ENCODE data around the gene AKAP13. TPM values are rescaled to one million over a fixed set of nuclear protein-coding genes. Genes with fewer than 3 reads are reported as not detected.

Gene AKAP13
- total and polyA plus RNA-seq, 2 of the 8 experiments (the other 6 are each of a cell fraction or from before 2014, with no cell fraction given) = 14.0 to 46.2 TPM

- no peak overlapping the region for H2BK5ac ChIP-seq (ENCODE audit: low read depth, low read length)
- H3K56ac ChIP-seq (replicated peaks; ENCODE audit: insufficient read length, low read depth, low read length) = no peak overlapping the region
- no peak overlapping the region for H3K23ac ChIP-seq (ENCODE audit: insufficient read length)
- H2BK15ac ChIP-seq (ENCODE audit: low read length) = no peak overlapping the region
- no peaks in the 10 kb centered on the region for H3K36me3 ChIP-seq (ENCODE audit: control insufficient read depth in 2 of 4, insufficient read depth in 4 of 4, low read length in 3 of 4)
- H3K9ac ChIP-seq (replicated peaks in 1 of 4; ENCODE audit: extremely low read depth in 1 of 4, low read depth in 3 of 4, low read length in 3 of 4) = no peak overlapping the region
- no peak overlapping the region for H4K5ac ChIP-seq (ENCODE audit: insufficient read length, low read depth, low read length)
- H4K20me1 ChIP-seq (replicated peaks in 1 of 2; ENCODE audit: control insufficient read depth in 1 of 2, insufficient read depth in 2 of 2, low read length in 2 of 2) = peaks cover 24 to 29% of the 10 kb centered on the region in 2 experiments
- ChIA-PET CTCF (ENCODE audit: partially characterized antibody) (interaction anchor here (0.6 to 1.4 kb wide), 2 partner anchors 49 to 466 kb away, joined by 3 to 6 read pairs; no protein-coding TSS in a partner anchor), POLR2A (ENCODE audit: partially characterized antibody) (interaction anchor here (0.8 to 1.0 kb wide), 2 partner anchors 10 to 12 kb away, joined by 3 to 5 read pairs; no protein-coding TSS in a partner anchor)
- H3K79me2 ChIP-seq (ENCODE audit: control insufficient read depth in 1 of 2, insufficient read depth in 2 of 2, low read length in 2 of 2) = peaks cover 0 to 95% of the 10 kb centered on the region in 2 experiments; a peak in 3 of 4 replicates
- H4K91ac ChIP-seq (replicated peaks; ENCODE audit: insufficient read length, low read length) = no peak overlapping the region
- no peak overlapping the region for H3K14ac ChIP-seq (ENCODE audit: insufficient read length)
- no peak overlapping the region for H3K18ac ChIP-seq (ENCODE audit: extremely low read depth, low read length)
- H3K23me2 ChIP-seq (ENCODE audit: low read depth, low read length) = no peaks in the 10 kb centered on the region
- no peak overlapping the region for H2BK20ac ChIP-seq (ENCODE audit: low read length)
- no peaks in the 10 kb centered on the region for H3K9me3 ChIP-seq (ENCODE audit: insufficient read depth in 2 of 2, low read depth in 1 of 2, low read length in 1 of 2)
- WGBS, 2 experiments (ENCODE audit: extremely low coverage in 1 of 2, insufficient coverage in 1 of 2, insufficient read length in 1 of 2, insufficient replicate concordance in 2 of 2, low coverage in 1 of 2, low lambda C conversion rate in 2 of 2, missing lambda C conversion rate in 1 of 2) = 93% methylated on average over 6 of the region's 6 CpGs; no CpG with 5 or more reads in 1 of the 2 experiments
- no peak overlapping the region for H2BK120ac ChIP-seq (replicated peaks; ENCODE audit: low read depth, low read length)
- H2BK12ac ChIP-seq (ENCODE audit: low read depth, low read length) = no peak overlapping the region
- FAIRE-seq = no peak
- H2AK5ac ChIP-seq (ENCODE audit: low read depth, low read length) = no peak overlapping the region
- H3K79me1 ChIP-seq (ENCODE audit: low read depth, low read length) = peaks cover 38% of the 10 kb centered on the region
- no peak overlapping the region for H3K27ac ChIP-seq (ENCODE audit: low read depth, low read length)
- H3K4me2 ChIP-seq (ENCODE audit: insufficient read depth in 1 of 2, low read depth in 2 of 2, low read length in 2 of 2) = no peak overlapping the region
- DNase-seq (ENCODE audit: low read depth in 1 of 2, low spot score in 2 of 2) = no peak
- H3K4ac ChIP-seq (replicated peaks; ENCODE audit: insufficient read length, low read depth, low read length) = no peak overlapping the region
- H3K27me3 ChIP-seq (replicated peaks in 1 of 4; ENCODE audit: control insufficient read depth in 3 of 4, extremely low read depth in 1 of 4, insufficient read depth in 3 of 4, low read length in 3 of 4) = no peaks in the 10 kb centered on the region
- H3K4me1 ChIP-seq (replicated peaks in 1 of 4; ENCODE audit: control insufficient read depth in 3 of 4, insufficient read depth in 4 of 4, low read length in 3 of 4) = peaks cover 0 to 12% (median 8%) of the 10 kb centered on the region in 4 experiments; a peak in 6 of 7 replicates
- peak; percentile 39; the same call in 1 of the 2 replicates for TF ChIP-seq CEBPB (IDR thresholded peaks at IDR 0.05; ENCODE audit: low read depth, low read length)
- TF ChIP-seq NRF1 (IDR thresholded peaks at IDR 0.05; ENCODE audit: low read depth, low read length) = no peak
- H2AFZ ChIP-seq (ENCODE audit: low read length) = no peak overlapping the region
- H4K8ac ChIP-seq (ENCODE audit: extremely low read depth, insufficient read depth, low read length) = no peak overlapping the region; the same call in 1 of the 2 replicates
- H3K4me3 ChIP-seq (ENCODE audit: extremely low read depth in 1 of 4, insufficient read depth in 2 of 4, low read depth in 3 of 4, low read length in 4 of 4) = no peak overlapping the region
Measured at GRCh38 chr15:85782064-85782463, 401.7 kb downstream of the AKAP13 start.

Data from H1 (cell line).